Measurements from ENCODE around the gene AAGAB.

AAGAB gene

GRCh38 chr15:67173786-67174185 is 80.7 kb downstream of the AAGAB start:
- TF ChIP-seq CTCF (IDR thresholded peaks at IDR 0.05; ENCODE audit: control insufficient read depth, extremely low read depth, insufficient read depth), result no peak
- no peak overlapping the region for H3K4me3 ChIP-seq (ENCODE audit: low read depth, low read length)
- DNase-seq (ENCODE audit: low read depth), result no peak

GRCh38 chr15:67173005-67173404 is 81.5 kb downstream of the AAGAB start:
- no peak overlapping the region for H3K4me3 ChIP-seq (ENCODE audit: low read depth, low read length)
- no peak for DNase-seq (ENCODE audit: low read depth)
- TF ChIP-seq CTCF (IDR thresholded peaks at IDR 0.05; ENCODE audit: control insufficient read depth, extremely low read depth, insufficient read depth), result no peak

- no peak for TF ChIP-seq CTCF (IDR thresholded peaks at IDR 0.05; ENCODE audit: control insufficient read depth, extremely low read depth, insufficient read depth)
- no peak overlapping the region for H3K4me3 ChIP-seq (ENCODE audit: low read depth, low read length)
- DNase-seq (ENCODE audit: low read depth), result no peak
Observed at GRCh38 chr15:67172172-67172571, 82.3 kb downstream of the AAGAB start.

- TF ChIP-seq CTCF (IDR thresholded peaks at IDR 0.05; ENCODE audit: control insufficient read depth, extremely low read depth, insufficient read depth), result no peak
- H3K4me3 ChIP-seq (ENCODE audit: low read depth, low read length), result no peak overlapping the region
- no peak for DNase-seq (ENCODE audit: low read depth)
Observed at GRCh38 chr15:67171471-67171870, 83.0 kb downstream of the AAGAB start.

GRCh38 chr15:67170143-67170925 is 84.1 kb downstream of the AAGAB start:
- no peak for DNase-seq (ENCODE audit: low read depth)
- no peak for TF ChIP-seq CTCF (IDR thresholded peaks at IDR 0.05; ENCODE audit: control insufficient read depth, extremely low read depth, insufficient read depth)
- H3K4me3 ChIP-seq (ENCODE audit: low read depth, low read length), result no peak overlapping the region

- TF ChIP-seq CTCF (IDR thresholded peaks at IDR 0.05; ENCODE audit: control insufficient read depth, extremely low read depth, insufficient read depth), result no peak
- DNase-seq (ENCODE audit: low read depth), result no peak
- no peak overlapping the region for H3K4me3 ChIP-seq (ENCODE audit: low read depth, low read length)
Observed at GRCh38 chr15:67168694-67169093, 85.8 kb downstream of the AAGAB start.

GRCh38 chr15:67167091-67167490 is 87.4 kb downstream of the AAGAB start:
- H3K4me3 ChIP-seq (ENCODE audit: low read depth, low read length), result no peak overlapping the region
- TF ChIP-seq CTCF (IDR thresholded peaks at IDR 0.05; ENCODE audit: control insufficient read depth, extremely low read depth, insufficient read depth), result no peak
- no peak for DNase-seq (ENCODE audit: low read depth)
